ENCODE results near the gene PCP4L1.

PCP4L1 gene

DNA sequence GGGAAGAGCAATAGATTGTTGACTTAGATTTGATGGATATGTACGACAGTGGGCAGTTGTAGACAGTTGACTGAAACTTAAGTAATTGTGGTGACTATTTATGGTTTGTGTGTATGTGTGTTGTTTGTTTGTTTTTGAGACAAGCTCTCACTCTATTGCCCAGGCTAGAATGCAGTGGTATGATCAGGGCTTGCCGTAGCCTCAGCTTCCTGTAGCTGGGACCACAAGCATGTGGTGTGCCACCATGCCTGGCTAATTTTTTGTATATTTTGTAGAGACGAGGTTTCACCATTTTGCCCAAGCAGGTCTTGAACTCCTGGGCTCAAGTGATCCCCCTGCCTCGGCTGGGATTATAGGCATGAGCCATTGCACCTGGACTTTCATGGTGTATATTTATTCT, 65.5 kb downstream of the PCP4L1 start:
- DNase-seq, result no peak

DNA sequence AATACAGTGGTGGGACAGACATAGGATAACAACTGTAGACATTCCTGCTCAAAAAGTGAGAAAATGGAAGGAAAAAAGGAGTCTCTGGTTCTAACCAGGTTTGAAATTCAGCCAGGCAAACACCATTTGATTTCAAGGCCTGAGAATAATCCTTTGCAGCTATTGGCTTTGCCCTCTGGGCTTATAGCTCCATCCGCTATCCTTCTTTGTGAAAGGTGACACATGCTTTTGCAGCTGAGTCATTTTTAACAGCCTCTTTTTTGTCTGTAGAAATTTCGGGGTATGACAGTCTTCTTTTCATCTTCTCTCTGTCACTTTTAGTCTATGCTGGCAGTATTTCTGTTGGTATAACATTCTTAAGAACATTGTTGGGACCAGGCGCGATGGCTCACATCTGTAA, 71.8 kb downstream of the PCP4L1 start:
- DNase-seq, result no peak

DNA sequence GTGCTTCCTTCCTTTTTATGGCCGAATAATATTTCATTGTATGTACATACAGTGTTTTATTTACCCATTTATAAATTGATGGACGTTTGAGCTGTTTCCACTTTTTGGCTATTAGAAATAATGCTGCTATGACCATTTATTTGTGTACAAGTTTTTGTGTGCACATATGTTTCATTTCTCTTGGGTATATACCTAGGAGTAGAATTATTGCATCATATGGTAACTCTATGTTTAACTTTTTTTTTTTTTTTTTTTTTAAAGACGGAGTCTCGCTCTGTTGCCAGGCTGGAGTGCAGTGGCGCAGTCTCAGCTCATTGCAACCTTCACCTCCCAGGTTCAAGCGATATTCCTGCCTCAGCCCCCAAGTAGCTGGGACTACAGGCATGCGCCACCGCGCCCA, 74.6 kb downstream of the PCP4L1 start:
- no peak for DNase-seq
